ENCODE data around the gene NTM.

Gene NTM

DNA sequence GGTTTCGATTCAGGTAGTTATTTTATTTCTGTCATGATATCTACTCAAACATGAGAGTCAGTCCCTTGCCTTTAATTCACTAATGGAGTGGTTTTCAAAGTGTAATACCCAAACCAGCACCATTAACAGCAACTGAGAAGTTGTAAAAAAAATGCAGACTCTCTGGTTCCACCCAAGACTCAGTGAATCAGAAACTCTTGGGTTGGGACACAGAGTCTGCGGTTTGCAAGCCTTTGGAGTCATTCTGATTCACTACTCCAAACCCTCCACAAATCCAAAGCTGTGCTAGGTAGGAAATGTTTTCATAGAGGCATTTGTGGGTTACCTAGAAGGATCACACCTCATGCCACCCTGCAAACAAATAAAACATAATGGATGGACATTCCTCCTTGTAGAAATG, 340.1 kb downstream of the NTM start:
- TF ChIP-seq, protein P1, sequence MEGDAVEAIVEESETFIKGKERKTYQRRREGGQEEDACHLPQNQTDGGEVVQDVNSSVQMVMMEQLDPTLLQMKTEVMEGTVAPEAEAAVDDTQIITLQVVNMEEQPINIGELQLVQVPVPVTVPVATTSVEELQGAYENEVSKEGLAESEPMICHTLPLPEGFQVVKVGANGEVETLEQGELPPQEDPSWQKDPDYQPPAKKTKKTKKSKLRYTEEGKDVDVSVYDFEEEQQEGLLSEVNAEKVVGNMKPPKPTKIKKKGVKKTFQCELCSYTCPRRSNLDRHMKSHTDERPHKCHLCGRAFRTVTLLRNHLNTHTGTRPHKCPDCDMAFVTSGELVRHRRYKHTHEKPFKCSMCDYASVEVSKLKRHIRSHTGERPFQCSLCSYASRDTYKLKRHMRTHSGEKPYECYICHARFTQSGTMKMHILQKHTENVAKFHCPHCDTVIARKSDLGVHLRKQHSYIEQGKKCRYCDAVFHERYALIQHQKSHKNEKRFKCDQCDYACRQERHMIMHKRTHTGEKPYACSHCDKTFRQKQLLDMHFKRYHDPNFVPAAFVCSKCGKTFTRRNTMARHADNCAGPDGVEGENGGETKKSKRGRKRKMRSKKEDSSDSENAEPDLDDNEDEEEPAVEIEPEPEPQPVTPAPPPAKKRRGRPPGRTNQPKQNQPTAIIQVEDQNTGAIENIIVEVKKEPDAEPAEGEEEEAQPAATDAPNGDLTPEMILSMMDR (IDR thresholded peaks at IDR 0.05; ENCODE audit: low read depth, low read length), result no peak
- H3K4me3 ChIP-seq (ENCODE audit: low read depth, low read length), result no peak overlapping the region
- in situ Hi-C loops (cut with HindIII; ENCODE audit: low sequenced_read_pairs), result no loop called here
- DNase-seq (ENCODE audit: low read depth, low spot score), result peak; percentile 16

DNA sequence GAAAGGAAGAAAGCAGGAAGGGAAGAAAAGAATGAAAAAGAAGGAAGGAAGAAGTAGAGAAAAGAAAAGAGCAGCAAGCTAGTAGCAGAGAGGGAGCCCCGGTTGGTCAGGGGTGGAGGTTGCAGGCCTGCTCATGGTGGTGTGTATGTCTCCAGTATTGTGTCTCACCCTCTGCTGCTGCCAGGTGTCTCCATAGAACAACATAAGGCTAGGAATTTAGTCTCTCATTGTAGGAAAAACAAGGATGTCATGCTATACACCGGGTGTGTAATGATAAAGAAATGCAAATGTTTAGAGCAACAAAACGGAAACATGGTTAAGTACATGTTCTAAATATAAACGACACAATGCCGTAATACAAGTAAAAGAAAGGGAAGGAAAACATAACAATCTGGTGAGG, 342.5 kb downstream of the NTM start:
- H3K4me3 ChIP-seq (ENCODE audit: low read depth, low read length), result no peak overlapping the region
- TF ChIP-seq, protein P1 (IDR thresholded peaks at IDR 0.05; ENCODE audit: low read depth, low read length), result no peak
- in situ Hi-C loops (cut with HindIII; ENCODE audit: low sequenced_read_pairs), result no loop called here
- no peak for DNase-seq (ENCODE audit: low read depth, low spot score)

DNA sequence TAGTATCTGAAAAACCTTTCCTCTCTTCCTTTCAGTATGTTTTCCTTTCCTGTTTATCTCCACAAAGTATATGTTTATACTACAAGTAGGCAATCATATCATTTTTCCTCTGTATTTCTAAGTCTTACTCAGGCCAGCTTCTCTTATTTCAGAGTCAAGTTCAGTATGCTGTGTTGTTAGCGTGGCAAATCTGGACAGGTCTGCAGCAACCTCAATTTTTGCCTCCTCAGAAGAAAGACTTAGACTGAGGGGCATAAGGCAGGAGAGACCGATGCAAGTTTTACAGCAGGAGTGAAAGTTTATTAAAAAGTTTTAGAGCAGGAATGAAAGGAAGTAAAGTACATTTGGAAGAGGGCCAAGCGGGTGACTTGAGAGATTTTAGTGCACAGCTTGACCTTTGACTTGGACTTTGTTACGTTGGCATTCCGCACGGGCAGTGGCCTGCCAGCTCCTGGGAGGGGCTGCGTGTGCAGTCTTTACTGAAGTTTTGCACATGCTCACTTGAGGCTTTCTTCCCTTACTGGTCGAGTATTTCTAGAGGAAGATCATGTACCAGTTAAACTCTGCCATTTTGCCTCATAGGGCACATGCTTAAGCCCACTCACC, 343.2 kb downstream of the NTM start:
- no peak overlapping the region for H3K4me3 ChIP-seq (ENCODE audit: low read depth, low read length)
- TF ChIP-seq, protein P1 (IDR thresholded peaks at IDR 0.05; ENCODE audit: low read depth, low read length), result no peak
- in situ Hi-C loops (cut with HindIII; ENCODE audit: low sequenced_read_pairs), result no loop called here
- DNase-seq (ENCODE audit: low read depth, low spot score), result no peak

DNA sequence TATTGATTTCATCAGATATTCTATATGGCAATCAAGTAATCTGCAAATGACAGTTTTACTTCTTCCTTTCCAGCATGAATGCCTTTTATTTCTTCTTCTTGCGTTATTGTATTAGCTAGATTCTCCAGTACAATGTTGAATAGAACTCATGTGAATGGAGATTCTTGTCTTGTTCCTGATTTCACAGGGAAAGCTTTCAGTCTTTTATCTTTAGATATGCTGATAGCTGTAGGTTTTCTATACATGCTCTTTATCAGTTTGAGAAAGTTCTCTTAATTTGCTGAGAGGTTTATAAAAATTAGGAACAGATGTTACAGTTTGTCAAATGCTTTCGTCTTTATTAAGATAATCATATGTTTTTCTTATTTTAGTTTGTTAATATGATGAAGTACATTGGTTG, 347.2 kb downstream of the NTM start:
- DNase-seq (ENCODE audit: low read depth, low spot score), result no peak
- TF ChIP-seq, protein P1 (IDR thresholded peaks at IDR 0.05; ENCODE audit: low read depth, low read length), result no peak
- in situ Hi-C loops (cut with HindIII; ENCODE audit: low sequenced_read_pairs), result no loop called here
- no peak overlapping the region for H3K4me3 ChIP-seq (ENCODE audit: low read depth, low read length)

DNA sequence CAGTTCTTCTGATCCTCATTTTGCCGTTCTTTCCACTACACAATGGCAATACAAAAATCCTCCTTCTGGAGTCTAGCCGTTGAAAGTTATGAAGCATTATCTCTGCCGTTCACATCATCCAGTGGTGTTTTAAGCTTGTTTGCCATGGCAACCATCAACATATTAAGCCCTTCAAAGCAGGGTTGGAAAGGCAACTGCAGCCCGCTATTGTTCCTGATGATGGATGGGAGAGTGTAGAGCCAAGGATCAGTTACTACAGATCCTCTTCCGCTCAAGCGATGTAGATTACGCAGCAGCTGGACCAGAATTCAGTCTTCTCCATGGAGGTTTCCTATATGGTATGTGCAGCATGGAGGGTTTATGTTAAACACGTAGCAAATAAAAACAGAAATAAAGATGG, 352.7 kb downstream of the NTM start:
- in situ Hi-C loops (cut with HindIII; ENCODE audit: low sequenced_read_pairs), result no loop called here
- TF ChIP-seq, protein P1 (IDR thresholded peaks at IDR 0.05; ENCODE audit: low read depth, low read length), result no peak
- no peak overlapping the region for H3K4me3 ChIP-seq (ENCODE audit: low read depth, low read length)
- no peak for DNase-seq (ENCODE audit: low read depth, low spot score)

DNA sequence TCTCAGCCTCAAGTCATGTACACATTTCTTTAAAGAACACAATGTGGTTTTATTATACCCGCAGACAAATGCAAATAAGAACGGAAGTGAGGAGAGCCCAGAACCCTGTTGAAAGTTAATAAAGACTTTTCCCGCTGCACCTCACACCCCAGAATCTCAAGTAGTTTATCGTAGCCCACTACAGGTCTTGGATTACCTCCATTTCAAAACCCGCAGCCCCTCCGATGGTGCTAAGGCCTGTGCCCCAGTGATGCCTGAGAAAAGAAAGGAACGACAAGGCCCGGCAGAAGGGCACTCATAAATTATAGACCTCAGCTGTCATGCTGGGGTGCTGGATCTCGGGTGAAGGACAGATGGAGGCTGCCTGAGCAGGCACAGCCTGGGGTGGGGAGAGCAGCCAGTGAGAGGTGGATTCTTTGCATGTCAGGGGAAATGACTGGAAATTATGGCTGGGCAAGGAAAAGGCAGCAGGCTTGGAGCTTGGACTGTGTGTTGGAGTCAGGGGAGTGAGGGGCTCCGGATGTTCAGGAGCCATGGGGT, 354.1 kb downstream of the NTM start:
- H3K4me3 ChIP-seq (ENCODE audit: low read depth, low read length), result no peak overlapping the region
- in situ Hi-C loops (cut with HindIII; ENCODE audit: low sequenced_read_pairs), result no loop called here
- TF ChIP-seq, protein P1 (IDR thresholded peaks at IDR 0.05; ENCODE audit: low read depth, low read length), result no peak
- DNase-seq (ENCODE audit: low read depth, low spot score), result no peak

Measured in astrocyte of the spinal cord (primary cell).